PC-3 (cell line): ENCODE results near the gene PARVA. TPM values are rescaled to one million over a fixed set of nuclear protein-coding genes. Genes with fewer than 3 reads are reported as not detected.

Experiments
- ATAC-seq: fragments of 200-7000 bp; cut with Tn5 transposase; 2 replicates; pipeline ENCODE4 v1.9.1; 2020; ENCODE audit warnings: mild to moderate bottlenecking, moderate library complexity
- BruUV-seq: library from RNA; stranded (reverse); fragments of 400-500 nt; replicated peaks from 2 replicates; lab custom pipeline; 2021; lab: Mats Ljungman, UMichigan
- CTCF ChIA-PET: fragments of 300-600 bp; sonication (Branson Sonifier 250); formaldehyde crosslinking; loops from one replicate; lab custom pipeline; 2022; ENCODE audit warnings: antibody characterized with exemption; lab: Charles Lee
- POLR2A ChIA-PET: fragments of 300-600 bp; sonication (Branson Sonifier 250); formaldehyde crosslinking; loops from one replicate; lab custom pipeline; 2022; ENCODE audit warnings: antibody characterized with exemption; ENCODE audit not compliant: unreplicated experiment; lab: Charles Lee
- DNase-seq: peaks from one replicate; pipeline ENCODE4 v3.0.0-alpha.2; 2015
- H2AFZ ChIP-seq: fragments of 300-600 bp; sonication (generic); 2 replicates; pipeline ENCODE4 v1.6.0; 2016; ENCODE audit warnings: antibody characterized with exemption, low read length
- H3F3A ChIP-seq: fragments of 300-600 bp; sonication (generic); one replicate; pipeline ENCODE4 v1.6.0; 2017; ENCODE audit warnings: antibody characterized with exemption, low read length, control low read depth, mild to moderate bottlenecking; ENCODE audit not compliant: unreplicated experiment
- H3K27ac ChIP-seq: fragments of 300-600 bp; sonication (generic); 2 replicates; pipeline ENCODE4 v1.5.1; 2016; ENCODE audit warnings: mild to moderate bottlenecking, low read length
- H3K27me3 ChIP-seq: fragments of 300-600 bp; sonication (generic); 2 replicates; pipeline ENCODE4 v1.6.1; 2016; ENCODE audit warnings: low read length, mixed read lengths
- H3K36me3 ChIP-seq: fragments of 300-600 bp; sonication (generic); 2 replicates; pipeline ENCODE4 v1.6.1; 2016; ENCODE audit warnings: low read depth, mixed run types, low read length, mixed read lengths
- H3K4me1 ChIP-seq: fragments of 300-600 bp; sonication (generic); 2 replicates; pipeline ENCODE4 v1.5.1; 2016; ENCODE audit warnings: low read length; ENCODE audit not compliant: insufficient read depth
- H3K4me2 ChIP-seq: fragments of 300-600 bp; sonication (generic); 2 replicates; pipeline ENCODE4 v1.6.0; 2016; ENCODE audit warnings: low read length
- H3K4me3 ChIP-seq: fragments of 300-600 bp; sonication (generic); 2 replicates; pipeline ENCODE4 v1.5.1; 2016; ENCODE audit warnings: mild to moderate bottlenecking, low read length, mixed read lengths
- H3K79me2 ChIP-seq: fragments of 300-600 bp; sonication (generic); 2 replicates; pipeline ENCODE4 v1.6.1; 2017; ENCODE audit warnings: low read length, mixed read lengths
- H3K9ac ChIP-seq: fragments of 300-600 bp; sonication (generic); 2 replicates; pipeline ENCODE4 v1.6.0; 2016; ENCODE audit warnings: mild to moderate bottlenecking, low read length
- H3K9me2 ChIP-seq: fragments of 300-600 bp; sonication (generic); replicated peaks from 2 replicates; pipeline ENCODE4 v1.6.1; 2016; ENCODE audit warnings: mixed run types, low read length, mixed read lengths
- H3K9me3 ChIP-seq: fragments of 300-600 bp; sonication (generic); 2 replicates; pipeline ENCODE4 v1.6.1; 2016; ENCODE audit warnings: low read length, mixed read lengths
- H4K20me1 ChIP-seq: fragments of 300-600 bp; sonication (generic); 2 replicates; pipeline ENCODE4 v1.6.1; 2016; ENCODE audit warnings: low read length, mixed read lengths
- EZH2 ChIP-seq: fragments of 300-600 bp; sonication (generic); IDR thresholded peaks from one replicate; pipeline ENCODE4 v1.6.1; 2017; ENCODE audit warnings: antibody characterized with exemption, mild to moderate bottlenecking, low read length; ENCODE audit not compliant: unreplicated experiment
- EZH2phosphoT487 ChIP-seq: fragments of 300-600 bp; sonication (generic); IDR thresholded peaks from 2 replicates; pipeline ENCODE4 v1.6.1; 2018; ENCODE audit warnings: mild to moderate bottlenecking, antibody characterized with exemption, low read length, borderline replicate concordance
- intact Hi-C: fragments of 100-400 bp; cut with micrococcal nuclease; formaldehyde crosslinking; loops from 2 replicates; pipeline ENCODE4 v1.9.0; 2023
- total RNA-seq: library from RNA; depleted of rRNA; stranded (reverse); fragments of >200 nt; gene quantifications from 2 replicates; pipeline ENCODE4 v1.2.3, GENCODE V29; 2014
- TF ChIP-seq, protein P1 (sequence below): fragments of 300-600 bp; sonication (generic); conservative IDR thresholded peaks from 2 replicates; pipeline ENCODE4 v1.5.1; 2017; ENCODE audit warnings: antibody characterized with exemption, low read depth, mild to moderate bottlenecking, low read length

Gene PARVA
- total RNA-seq, 1 experiment from 2014 or later, result 13.5 TPM

DNA sequence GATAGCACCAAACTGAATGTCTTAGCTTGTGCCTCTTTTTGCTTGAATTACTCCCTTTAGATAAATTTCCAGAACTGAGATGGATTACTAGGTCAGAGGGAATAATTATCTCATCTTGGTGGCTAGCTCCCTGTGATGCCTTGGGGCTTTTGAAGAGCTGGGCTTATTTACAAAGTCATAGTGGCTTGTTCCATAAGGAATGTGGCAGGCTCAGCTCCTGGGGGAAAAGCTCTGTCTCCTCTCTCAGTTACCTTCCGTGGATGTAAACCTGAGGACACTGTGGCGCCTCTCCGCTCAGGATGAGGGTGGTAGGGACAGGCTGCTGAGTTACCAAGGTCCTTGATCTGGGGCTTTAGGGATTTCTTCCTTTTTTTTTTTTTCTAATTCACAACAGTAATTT lies 121.7 kb downstream of the PARVA start:
- H3K79me2 ChIP-seq, result no peaks in the 10 kb centered on the region
- BruUV-seq, result no TSS peak
- H4K20me1 ChIP-seq, result no peaks in the 10 kb centered on the region
- ChIA-PET CTCF (no interaction called here), POLR2A (no interaction called here)
- H3K9me3 ChIP-seq, result no peaks in the 10 kb centered on the region
- H2AFZ ChIP-seq, result no peak overlapping the region
- H3K4me1 ChIP-seq, result peaks cover 9% of the 10 kb centered on the region
- no peaks in the 10 kb centered on the region for H3F3A ChIP-seq
- no peak overlapping the region for H3K27ac ChIP-seq
- no peak overlapping the region for H3K9ac ChIP-seq
- no peak for TF ChIP-seq EZH2
- TF ChIP-seq, protein P1, sequence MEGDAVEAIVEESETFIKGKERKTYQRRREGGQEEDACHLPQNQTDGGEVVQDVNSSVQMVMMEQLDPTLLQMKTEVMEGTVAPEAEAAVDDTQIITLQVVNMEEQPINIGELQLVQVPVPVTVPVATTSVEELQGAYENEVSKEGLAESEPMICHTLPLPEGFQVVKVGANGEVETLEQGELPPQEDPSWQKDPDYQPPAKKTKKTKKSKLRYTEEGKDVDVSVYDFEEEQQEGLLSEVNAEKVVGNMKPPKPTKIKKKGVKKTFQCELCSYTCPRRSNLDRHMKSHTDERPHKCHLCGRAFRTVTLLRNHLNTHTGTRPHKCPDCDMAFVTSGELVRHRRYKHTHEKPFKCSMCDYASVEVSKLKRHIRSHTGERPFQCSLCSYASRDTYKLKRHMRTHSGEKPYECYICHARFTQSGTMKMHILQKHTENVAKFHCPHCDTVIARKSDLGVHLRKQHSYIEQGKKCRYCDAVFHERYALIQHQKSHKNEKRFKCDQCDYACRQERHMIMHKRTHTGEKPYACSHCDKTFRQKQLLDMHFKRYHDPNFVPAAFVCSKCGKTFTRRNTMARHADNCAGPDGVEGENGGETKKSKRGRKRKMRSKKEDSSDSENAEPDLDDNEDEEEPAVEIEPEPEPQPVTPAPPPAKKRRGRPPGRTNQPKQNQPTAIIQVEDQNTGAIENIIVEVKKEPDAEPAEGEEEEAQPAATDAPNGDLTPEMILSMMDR, result no peak
- no peak for TF ChIP-seq EZH2phosphoT487
- H3K4me2 ChIP-seq, result no peak overlapping the region
- intact Hi-C loops, result no loop called here
- H3K27me3 ChIP-seq, result no peaks in the 10 kb centered on the region
- H3K4me3 ChIP-seq, result no peak overlapping the region
- ATAC-seq (no peak), DNase-seq (no peak)
- H3K36me3 ChIP-seq, result no peaks in the 10 kb centered on the region
- no peaks in the 10 kb centered on the region for H3K9me2 ChIP-seq

DNA sequence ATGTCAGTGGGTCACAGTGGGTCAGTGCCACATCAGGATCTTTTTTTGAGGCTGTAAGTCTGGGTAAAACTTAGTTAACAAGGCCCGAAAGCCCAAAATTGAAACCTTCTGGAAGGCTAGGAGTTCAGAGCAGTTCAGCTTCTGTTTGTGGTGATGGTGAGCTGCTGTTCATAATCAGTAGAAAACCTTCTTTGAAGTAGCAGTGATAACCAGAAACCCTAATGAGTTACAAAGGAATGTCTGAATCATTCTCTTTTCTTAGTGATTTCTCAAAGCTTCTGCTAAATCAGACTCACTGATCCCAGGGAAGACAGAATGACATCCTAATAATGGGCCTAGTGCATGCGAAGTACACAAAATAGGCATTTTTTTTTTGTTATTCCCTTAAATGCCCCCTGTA lies 124.7 kb downstream of the PARVA start:
- Histone ChIP-seq H3K4me2 (no peak overlapping the region), H4K20me1 (no peaks in the 10 kb centered on the region), H3K27ac (no peak overlapping the region), H3K9me2 (no peaks in the 10 kb centered on the region), H2AFZ (no peak overlapping the region), H3K79me2 (no peaks in the 10 kb centered on the region), H3K4me1 (peaks cover 9% of the 10 kb centered on the region), H3K9ac (no peak overlapping the region), H3F3A (no peaks in the 10 kb centered on the region), H3K4me3 (no peak overlapping the region), H3K27me3 (no peaks in the 10 kb centered on the region), H3K9me3 (no peaks in the 10 kb centered on the region), H3K36me3 (no peaks in the 10 kb centered on the region; the same call in 1 of the 2 replicates)
- DNase-seq (no peak), ATAC-seq (no peak)
- POLR2A ChIA-PET, result no interaction called here
- intact Hi-C loops, result no loop called here
- TF ChIP-seq, protein P1, result no peak
- TF ChIP-seq EZH2phosphoT487 (no peak), EZH2 (no peak)
- no TSS peak for BruUV-seq
- CTCF ChIA-PET, result no interaction called here

DNA sequence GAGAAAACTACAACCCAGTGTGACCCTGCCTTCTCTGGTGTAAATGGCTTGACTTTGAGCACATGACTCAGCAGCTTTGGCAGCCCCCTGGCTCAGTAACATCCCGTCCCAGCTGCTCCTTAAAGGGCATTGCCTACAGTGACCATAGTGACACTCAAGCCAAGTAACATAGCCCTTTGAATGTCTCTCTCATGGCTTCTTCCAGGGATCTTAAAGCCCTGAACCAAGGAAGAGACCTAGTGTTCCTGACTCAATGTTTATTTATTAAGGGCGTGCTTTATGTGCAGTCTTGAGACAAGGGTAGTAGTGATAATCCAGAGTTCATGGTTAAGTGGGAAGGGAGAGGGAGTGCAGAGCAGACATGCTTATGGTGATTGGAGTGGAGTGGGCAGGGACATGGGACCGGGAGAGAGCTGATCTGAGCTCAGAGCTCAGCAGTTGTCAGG lies 125.7 kb downstream of the PARVA start:
- Histone ChIP-seq H3K9me3 (no peaks in the 10 kb centered on the region), H4K20me1 (no peaks in the 10 kb centered on the region), H3K9me2 (no peaks in the 10 kb centered on the region), H3K27me3 (no peaks in the 10 kb centered on the region), H2AFZ (no peak overlapping the region), H3K4me2 (peak overlapping the region; percentile 10; the same call in 1 of the 2 replicates), H3F3A (no peaks in the 10 kb centered on the region), H3K4me1 (peaks cover 9% of the 10 kb centered on the region), H3K9ac (no peak overlapping the region), H3K36me3 (no peaks in the 10 kb centered on the region; the same call in 1 of the 2 replicates), H3K27ac (no peak overlapping the region), H3K4me3 (no peak overlapping the region), H3K79me2 (no peaks in the 10 kb centered on the region)
- ChIA-PET POLR2A (no interaction called here), CTCF (no interaction called here)
- no TSS peak for BruUV-seq
- peak; percentile 79 for ATAC-seq
- intact Hi-C loops, result no loop called here
- TF ChIP-seq, protein P1, result no peak
- no peak for TF ChIP-seq EZH2phosphoT487
- peak; percentile 20 for DNase-seq
